ENCODE measurements around the gene PCF11.

The PCF11 gene

DNA sequence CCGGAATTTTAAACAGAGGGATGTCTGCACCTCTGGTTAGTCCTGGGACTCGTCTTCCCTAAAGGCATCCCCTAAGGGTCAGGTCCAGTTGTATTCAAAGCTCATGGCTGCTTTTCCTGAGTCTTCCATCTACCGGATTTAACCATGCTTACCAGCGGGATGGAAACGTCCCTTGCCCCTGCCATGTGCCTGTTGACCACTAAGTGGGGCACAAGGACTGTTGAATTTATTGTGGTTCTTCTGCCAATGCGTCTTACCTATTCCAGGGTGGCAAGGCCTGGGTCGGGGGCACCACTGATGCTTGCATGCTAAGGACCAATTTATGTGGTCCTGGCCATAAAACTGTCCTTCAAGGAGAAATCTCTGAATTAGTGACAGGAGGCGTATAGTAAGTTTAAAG is 62.2 kb downstream of the PCF11 start:
- H3K4me1 ChIP-seq, result no peaks in the 10 kb centered on the region
- intact Hi-C loops (cut with DNase I; ENCODE audit: low total_unique reads), result no loop called here
- TF ChIP-seq, protein P1, sequence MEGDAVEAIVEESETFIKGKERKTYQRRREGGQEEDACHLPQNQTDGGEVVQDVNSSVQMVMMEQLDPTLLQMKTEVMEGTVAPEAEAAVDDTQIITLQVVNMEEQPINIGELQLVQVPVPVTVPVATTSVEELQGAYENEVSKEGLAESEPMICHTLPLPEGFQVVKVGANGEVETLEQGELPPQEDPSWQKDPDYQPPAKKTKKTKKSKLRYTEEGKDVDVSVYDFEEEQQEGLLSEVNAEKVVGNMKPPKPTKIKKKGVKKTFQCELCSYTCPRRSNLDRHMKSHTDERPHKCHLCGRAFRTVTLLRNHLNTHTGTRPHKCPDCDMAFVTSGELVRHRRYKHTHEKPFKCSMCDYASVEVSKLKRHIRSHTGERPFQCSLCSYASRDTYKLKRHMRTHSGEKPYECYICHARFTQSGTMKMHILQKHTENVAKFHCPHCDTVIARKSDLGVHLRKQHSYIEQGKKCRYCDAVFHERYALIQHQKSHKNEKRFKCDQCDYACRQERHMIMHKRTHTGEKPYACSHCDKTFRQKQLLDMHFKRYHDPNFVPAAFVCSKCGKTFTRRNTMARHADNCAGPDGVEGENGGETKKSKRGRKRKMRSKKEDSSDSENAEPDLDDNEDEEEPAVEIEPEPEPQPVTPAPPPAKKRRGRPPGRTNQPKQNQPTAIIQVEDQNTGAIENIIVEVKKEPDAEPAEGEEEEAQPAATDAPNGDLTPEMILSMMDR (IDR thresholded peaks at IDR 0.05), result peak in 1 of 2 experiments; percentile 16

DNA sequence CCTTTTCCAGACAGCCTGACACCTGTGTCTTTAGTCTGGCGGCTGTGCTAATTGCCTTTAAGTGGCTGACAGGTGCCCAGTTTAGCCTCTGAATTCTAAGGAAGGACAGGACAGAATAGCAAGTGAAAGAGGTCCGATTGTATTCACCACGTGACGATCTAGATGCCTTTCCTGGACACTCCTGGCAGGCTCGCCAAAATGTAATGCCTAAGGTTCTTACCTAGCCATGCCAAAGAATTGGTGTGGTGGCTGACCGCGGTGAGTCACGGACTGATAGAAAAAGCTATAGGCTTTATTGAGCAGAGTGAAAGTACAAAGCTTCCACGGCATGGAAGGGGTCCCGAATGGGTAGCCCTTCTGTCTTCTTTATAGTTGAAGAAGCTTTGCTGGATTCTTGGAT is 63.3 kb downstream of the PCF11 start:
- H3K4me3 ChIP-seq, result no peak overlapping the region
- no peak for DNase-seq
- no peaks in the 10 kb centered on the region for H3K36me3 ChIP-seq
- intact Hi-C loops (cut with DNase I; ENCODE audit: low total_unique reads), result no loop called here
- H3K4me1 ChIP-seq, result no peaks in the 10 kb centered on the region
- H3K9me3 ChIP-seq, result no peaks in the 10 kb centered on the region
- no peaks in the 10 kb centered on the region for H3K27me3 ChIP-seq
- H3K27ac ChIP-seq, result no peak overlapping the region
- TF ChIP-seq, protein P1 (IDR thresholded peaks at IDR 0.05), result no peak

More for the DNA sequence above, 62.2 kb downstream of the PCF11 start:
- Histone ChIP-seq H3K36me3 (peaks cover under 1 to 6% (median 1%) of the 10 kb centered on the region in 3 donors), H3K4me3 (no peak overlapping the region), H3K27me3 (no peaks in the 10 kb centered on the region), H3K9me3 (no peaks in the 10 kb centered on the region), H3K27ac (no peak overlapping the region)
- no peak for DNase-seq

DNA sequence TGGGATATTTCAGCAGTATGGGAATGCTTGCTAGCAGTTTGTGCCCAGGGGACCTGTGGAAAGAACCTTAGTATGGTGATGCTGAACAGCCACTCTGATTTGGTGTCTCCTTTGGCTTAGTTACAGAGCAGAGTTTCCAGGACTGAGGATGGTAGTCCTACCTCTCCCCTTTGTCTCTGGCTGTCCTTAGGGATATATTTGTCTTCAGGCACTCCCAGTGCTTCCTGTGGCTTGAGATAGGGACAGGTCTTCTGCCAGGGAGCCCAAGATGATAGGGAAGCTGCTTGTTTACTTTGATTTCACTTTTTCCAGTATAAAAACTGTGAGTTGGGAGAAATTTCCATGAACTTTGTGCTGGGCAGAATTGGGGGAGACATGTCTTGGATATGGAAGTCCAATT is 64.8 kb downstream of the PCF11 start:
- H3K4me3 ChIP-seq, result no peak overlapping the region

DNA sequence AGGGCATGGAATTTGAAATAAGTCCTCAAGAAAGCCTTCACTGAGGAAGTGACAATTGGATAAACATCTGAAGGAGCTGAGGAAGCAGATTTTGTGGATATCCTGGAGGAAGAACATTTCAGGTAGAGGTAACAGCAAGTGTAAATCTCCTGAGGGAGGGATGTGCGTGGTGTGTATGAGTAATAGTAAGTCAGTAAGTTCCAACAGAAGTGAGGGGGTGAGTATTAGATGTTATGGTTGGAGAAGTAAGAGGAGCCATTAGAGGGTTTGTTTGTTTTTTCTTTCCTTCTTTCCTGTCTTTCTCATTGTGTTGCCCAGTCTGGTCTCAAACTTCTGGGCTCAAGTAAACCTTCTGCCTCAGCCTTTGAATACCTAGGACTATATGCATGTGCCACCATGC is 65.6 kb downstream of the PCF11 start:
- intact Hi-C loops (cut with DNase I; ENCODE audit: low total_unique reads), result no loop called here
- Histone ChIP-seq H3K4me1 (no peaks in the 10 kb centered on the region), H3K36me3 (peaks cover 0 to 6% (median 0%) of the 10 kb centered on the region in 3 donors), H3K9me3 (no peaks in the 10 kb centered on the region), H3K27me3 (no peaks in the 10 kb centered on the region), H3K4me3 (no peak overlapping the region), H3K27ac (no peak overlapping the region)
- DNase-seq, result no peak
- TF ChIP-seq, protein P1 (IDR thresholded peaks at IDR 0.05), result no peak

More for the DNA sequence above, 64.8 kb downstream of the PCF11 start:
- TF ChIP-seq, protein P1 (IDR thresholded peaks at IDR 0.05), result no peak
- H3K36me3 ChIP-seq, result peaks cover 0 to 5% (median 0%) of the 10 kb centered on the region in 3 donors
- H3K9me3 ChIP-seq, result no peaks in the 10 kb centered on the region
- no peak for DNase-seq
- intact Hi-C loops (cut with DNase I; ENCODE audit: low total_unique reads), result no loop called here
- no peak overlapping the region for H3K27ac ChIP-seq
- H3K4me1 ChIP-seq, result no peaks in the 10 kb centered on the region
- H3K27me3 ChIP-seq, result no peaks in the 10 kb centered on the region

DNA sequence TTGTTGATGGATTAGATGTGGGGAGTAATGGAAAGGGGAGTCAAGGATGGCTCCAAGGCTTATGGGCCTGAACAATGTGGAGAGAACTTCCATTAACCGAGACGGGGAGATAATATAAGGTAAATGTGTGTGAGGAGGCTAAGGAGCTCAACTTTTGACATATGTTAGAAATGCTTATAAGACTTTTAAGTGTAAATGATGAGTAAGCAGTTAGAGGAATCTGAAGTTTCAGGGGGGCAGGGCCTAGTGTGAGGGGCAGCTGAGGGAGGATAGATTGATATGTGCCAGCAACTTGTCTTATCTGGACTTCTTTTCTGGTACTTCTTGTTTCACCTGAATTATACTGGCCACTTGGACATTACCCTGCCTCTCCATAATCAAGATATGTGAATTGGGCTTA is 66.5 kb downstream of the PCF11 start:
- H3K4me1 ChIP-seq, result no peaks in the 10 kb centered on the region
- H3K27ac ChIP-seq, result no peak overlapping the region
- DNase-seq, result no peak
- intact Hi-C loops (cut with DNase I; ENCODE audit: low total_unique reads), result no loop called here
- H3K27me3 ChIP-seq, result no peaks in the 10 kb centered on the region
- no peaks in the 10 kb centered on the region for H3K9me3 ChIP-seq
- TF ChIP-seq, protein P1 (IDR thresholded peaks at IDR 0.05), result no peak
- H3K4me3 ChIP-seq, result no peak overlapping the region
- H3K36me3 ChIP-seq, result peaks cover 0 to 6% (median 0%) of the 10 kb centered on the region in 3 donors

DNA sequence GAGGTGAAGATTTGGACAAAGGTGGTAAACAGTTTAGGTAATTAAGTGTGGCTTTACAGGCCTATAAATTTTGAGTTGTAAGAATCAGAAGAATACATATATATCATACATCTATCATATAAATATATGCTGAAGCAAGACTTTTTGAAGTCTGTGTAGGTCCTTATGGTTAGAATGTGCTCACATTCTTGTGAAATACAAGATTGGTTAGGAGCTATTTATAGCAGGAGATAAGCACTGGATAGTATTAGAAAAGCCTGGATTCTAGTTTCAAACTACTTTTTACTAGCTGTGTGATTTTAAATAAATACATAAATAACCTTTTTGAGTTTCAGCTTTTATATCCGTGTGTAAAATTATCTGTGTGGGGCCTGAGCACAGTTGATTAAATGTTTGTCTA is 78.9 kb downstream of the PCF11 start:
- intact Hi-C loops (cut with DNase I; ENCODE audit: low total_unique reads), result no loop called here
- H3K4me3 ChIP-seq, result no peak overlapping the region
- TF ChIP-seq, protein P1 (IDR thresholded peaks at IDR 0.05), result no peak

More for the DNA sequence above, 78.9 kb downstream of the PCF11 start:
- Histone ChIP-seq H3K4me1 (no peaks in the 10 kb centered on the region), H3K36me3 (no peaks in the 10 kb centered on the region), H3K9me3 (no peaks in the 10 kb centered on the region), H3K27ac (no peak overlapping the region), H3K27me3 (no peaks in the 10 kb centered on the region)
- DNase-seq, result no peak
